OCI-M2 (cell line): ENCODE results near the gene MPPED1.

Experiments
- DNase-seq: peaks from one replicate; lab custom pipeline; 2025; ENCODE audit not compliant: unreplicated experiment; lab: John Stamatoyannopoulos, UW

Gene MPPED1

DNA sequence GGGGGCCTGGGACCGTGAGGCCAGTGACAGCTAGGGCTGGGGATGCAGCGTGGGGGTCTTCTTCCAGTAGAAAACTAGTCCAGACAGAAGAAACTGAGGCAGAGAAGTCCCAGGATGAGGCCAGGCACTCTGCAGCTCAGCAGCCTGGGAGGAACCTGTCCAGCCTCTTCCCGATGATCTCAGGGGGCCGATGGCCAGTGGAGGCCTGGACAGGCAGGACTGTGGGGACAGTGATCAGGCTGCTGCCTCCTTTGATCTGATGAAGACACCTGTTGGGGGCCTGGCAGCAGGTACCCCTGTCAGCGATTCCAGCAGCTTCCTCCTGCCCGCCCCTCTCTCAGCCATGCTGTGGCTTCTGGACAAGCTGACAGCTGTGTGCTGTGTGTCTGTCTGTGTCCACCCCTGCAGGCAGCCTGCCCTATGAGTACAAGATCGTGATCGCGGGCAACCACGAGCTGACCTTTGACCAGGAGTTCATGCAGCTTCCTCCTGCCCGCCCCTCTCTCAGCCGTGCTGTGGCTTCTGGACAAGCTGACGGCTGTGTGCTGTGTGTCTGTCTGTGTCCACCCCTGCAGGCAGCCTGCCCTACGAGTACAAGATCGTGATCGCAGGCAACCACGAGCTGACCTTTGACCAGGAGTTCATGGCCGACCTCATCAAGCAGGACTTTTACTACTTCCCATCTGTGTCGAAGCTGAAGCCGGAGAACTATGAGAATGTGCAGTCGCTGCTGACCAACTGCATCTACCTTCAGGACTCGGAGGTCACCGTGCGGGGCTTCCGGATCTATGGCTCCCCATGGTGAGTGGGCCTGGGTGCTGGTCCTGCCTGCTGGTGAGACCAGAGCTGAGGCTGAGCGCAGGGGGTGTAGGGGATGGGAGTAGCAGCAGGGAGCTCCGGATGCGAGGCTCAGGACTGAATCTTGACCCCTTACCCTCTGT, 62.6 kb downstream of the MPPED1 start:
- no peak for DNase-seq

DNA sequence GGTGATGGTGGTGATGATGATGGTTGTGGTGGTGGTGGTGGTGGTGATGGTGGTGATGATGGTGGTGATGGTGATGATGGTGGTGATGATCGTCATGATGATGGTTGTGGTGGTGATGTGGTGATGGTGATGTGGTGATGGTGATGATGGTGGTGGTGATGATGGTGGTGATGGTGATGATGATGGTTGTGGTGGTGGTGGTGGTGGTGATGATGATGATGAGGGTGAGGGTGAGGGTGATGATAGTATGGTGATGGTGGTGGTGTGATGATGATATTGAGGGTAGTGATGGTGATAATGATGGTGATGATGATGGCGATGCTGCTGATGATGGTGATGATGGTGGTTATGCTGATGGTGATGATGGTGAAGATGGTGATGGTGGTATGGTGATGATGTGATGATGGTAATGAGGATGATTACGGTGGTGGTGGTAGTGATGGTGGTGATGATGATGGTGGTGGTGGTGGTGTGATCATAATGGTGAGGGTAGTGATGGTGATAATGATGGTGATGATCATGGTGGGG, 63.8 kb downstream of the MPPED1 start:
- DNase-seq = no peak

DNA sequence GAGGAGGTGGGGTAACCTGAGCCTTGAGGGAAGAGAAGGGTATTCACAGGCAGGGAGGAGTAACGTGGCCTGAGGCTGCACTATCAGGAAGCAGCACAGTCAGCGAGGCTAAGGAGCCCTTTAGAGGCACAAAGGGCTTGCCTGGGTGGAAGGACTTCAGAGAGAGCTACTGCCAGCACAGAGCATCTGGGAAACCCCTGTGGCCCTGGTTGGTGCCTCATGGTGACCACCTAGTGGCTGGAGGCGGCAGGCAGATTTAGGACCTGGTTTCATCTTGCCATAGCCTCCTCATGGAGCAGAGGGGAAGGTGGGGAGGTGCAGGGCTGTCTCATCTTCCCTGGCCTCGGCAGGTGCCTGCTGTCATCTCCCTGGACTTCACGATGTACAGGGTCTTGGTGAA, 64.5 kb downstream of the MPPED1 start:
- DNase-seq = no peak

DNA sequence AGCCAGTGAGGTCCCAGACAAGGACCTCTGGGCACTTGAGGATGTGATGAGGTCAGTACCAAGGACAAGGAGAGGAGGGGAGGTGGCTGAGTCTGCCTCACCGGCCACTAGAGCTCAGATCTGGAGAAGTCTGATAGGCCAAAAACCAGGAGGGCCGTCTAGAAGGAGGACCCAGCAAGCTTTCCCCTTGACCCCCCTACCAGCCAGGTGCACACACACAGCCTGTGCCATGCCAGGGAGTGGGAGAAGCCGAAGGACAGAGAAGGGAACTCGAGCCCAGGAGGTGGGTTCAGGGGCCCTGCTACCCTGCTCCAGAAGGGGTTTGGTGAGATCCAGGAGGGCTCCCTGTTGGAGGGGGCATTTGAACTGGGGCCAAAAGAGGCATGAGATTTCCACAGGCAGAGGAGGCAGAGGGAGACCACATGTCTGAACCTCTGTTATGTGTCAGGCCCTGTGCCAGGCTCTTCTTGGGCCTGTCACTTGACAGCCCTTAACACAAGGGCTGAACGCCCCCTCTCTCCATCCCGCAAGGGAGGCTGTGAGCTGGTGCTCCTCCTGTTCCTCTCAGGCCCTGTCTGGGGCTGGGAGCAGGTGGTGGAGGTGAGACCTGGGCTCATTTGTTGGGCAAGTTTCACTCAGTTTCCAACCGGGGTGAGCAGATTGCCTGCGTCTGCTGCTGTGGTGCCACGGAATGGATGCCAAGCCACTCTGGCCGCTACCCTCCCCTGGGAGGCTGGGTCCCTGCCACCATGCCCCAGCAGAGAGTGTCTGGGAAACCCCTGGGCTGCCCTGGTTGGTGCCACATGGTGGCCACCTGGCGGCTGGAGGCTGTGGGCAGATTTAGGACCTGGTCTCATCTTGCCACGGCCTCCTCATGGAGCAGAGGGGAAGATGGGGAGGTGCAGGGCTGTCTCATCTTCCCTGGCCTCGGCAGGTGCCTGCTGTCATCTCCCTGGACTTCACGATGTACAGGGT, 65.2 kb downstream of the MPPED1 start:
- DNase-seq = no peak

DNA sequence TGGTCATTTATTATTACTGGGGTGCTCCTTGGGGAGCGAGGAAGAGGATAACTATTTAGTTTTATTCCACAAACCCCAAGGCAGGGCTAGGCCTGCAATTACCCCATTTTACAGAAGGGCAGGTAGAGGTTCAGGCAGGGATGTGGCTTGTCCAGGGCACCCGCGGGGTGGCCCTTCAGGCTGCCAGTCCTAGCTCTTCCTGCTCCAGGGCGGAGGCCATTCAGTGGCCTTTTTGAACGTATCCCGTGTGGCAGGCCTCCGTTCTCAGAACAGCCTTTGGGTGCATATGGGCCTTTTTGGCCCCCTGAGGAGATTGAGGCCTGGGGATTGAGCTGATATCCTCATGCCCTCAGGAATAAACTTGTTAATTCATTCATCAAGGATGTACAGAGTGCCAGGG, 66.2 kb downstream of the MPPED1 start:
- DNase-seq = no peak

DNA sequence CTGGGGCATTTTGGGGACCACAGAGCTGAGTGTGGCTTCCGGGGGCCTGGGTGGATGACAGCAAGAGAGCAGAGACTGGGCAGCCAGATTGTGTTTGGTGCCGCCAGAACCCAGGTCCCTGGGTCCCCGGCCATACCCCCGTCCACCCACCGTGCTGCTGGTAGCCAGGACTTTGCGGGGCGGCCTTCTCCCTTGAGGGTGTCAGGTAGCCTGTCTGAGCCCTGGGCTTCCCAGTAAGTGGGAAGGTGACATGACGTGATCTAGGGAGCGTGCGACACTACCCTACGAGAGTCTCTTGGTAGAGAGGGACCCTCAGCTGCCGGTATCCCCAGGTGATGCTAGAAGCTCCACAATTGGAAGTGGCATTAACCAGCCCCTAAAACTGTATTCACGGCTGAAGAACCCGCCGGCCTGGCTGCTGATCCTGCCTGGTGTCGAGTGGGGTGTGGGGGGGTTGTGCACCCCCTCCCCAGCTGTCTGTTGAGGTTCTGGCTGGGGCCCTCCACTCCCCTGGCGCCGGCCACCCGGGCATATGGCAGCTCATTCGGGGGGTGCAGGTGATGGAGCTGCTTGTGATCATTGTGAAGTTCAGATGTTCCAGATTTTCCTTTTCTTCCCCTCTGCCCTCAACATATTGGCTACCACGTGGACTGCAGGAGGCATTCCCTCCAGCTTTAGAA, 66.9 kb downstream of the MPPED1 start:
- DNase-seq = no peak

DNA sequence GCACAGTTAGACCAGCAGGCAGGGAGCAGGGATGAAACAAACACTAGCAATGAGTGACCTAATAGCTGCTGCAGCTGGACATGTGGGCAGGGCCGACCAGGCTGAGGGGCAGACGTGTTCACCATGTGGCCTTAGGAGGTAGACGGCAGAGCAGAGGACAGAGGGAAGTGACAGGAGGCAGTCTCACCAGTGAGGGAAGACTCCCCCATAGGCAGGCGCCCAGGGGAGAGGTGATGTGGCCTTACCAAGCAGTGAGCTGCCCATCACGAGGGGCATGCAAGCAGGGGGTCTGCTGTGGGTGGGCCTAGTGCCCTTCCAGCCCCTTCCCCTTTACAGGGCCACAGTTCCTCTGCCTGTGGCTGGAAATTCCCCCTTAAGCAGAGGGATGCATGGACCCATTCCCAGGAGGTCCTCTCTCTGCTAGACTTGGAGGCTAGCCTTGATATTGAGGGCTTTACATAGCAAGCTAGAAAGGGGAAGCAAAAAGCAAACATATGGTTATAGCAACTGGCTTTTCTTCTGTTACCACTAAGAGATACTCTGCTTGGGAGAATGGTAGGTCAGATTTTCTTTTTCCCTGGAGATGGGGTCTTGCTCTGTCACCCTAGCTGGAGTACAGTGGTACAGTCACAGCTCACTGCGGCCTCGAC, 67.6 kb downstream of the MPPED1 start:
- DNase-seq = no peak

DNA sequence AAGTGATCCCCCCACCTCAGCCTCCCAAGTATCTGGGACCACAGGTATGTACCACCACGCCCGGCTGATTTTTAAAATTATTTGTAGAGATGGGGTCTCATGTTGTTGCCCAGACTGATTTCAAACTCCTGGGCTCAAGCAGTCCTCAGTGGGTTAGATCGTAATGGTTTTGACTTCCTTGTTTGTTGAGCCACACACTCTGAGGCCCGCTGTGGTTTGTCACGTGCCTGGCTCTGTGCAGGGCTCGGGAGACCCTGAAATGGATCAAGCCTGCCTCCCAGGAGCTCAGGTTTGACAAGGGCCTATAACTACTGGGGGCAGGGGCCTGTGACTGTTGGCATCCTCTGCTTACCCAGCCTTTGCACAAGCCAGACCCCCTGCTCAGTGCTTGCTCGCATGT, 68.1 kb downstream of the MPPED1 start:
- DNase-seq = no peak

DNA sequence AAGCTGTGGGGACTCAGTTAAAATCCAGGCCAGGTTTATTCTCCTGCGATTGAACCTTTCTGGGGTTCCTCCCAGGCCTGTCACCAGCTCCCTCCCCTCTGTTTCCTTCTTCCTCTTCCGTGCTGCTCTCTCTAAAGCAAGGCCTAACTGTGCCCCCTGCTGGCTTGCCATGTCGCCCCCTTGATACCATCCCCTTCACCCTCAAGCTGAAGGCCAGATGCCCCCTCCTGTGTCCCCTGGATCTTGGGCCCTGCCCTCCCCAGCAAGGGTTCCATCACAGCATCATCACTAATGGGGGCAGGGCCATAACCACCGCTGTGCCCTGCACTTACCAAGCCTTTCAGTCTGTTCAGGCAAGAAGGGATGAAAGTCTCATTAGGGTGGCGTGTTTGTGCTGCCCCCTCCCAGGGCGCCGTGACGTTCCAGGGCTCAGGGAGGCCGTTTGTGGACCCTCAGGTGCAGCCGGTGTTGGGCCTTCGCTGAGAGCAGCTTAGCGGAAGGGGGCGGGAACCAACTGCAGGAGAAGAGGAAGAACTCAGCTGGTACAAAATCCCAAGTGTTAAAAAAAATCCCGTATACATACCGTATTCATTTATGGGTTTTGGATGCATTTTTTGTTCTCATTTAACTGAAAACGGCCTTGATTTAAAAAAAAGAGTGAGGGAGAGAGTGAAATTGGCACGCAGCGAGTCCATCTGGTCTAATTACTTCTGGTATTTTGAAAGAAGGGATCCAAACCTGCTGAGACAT, 69.9 kb downstream of the MPPED1 start:
- no peak for DNase-seq

DNA sequence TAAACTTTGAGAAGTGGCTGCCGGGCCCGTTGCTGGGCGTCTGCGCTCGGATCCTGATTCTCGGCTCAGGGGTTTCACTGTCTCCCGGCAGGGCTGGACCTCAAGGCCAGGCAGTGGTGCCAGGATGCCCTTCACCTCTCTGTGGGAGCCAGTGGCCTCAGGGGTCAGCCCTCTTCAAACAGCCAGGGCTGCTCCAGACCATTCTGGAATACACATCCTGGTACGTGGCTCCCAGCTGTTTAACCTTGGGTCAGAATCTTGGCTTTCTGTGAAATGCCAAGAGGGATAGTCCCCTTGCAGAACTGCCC, 70.5 kb downstream of the MPPED1 start:
- no peak for DNase-seq

DNA sequence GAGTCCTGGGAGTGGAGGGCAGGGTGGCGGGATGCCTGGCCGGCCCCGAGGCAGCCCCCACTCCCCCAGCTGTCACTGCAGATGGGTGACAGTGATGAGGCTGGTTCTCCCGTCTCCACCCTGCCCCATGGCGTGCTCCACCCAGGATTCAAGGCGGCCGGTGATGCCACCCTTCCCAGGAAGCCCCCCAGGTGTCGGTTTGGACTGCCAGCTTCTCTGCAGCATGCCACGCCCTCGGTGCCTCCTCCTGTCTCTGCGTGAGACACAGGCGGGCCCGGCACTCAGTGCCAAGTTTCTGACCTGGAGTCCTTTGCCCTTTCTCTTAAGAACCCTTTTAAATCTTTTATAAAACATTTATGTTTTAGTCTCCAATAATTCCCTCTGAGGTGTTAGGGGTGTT, 71.5 kb downstream of the MPPED1 start:
- no peak for DNase-seq

DNA sequence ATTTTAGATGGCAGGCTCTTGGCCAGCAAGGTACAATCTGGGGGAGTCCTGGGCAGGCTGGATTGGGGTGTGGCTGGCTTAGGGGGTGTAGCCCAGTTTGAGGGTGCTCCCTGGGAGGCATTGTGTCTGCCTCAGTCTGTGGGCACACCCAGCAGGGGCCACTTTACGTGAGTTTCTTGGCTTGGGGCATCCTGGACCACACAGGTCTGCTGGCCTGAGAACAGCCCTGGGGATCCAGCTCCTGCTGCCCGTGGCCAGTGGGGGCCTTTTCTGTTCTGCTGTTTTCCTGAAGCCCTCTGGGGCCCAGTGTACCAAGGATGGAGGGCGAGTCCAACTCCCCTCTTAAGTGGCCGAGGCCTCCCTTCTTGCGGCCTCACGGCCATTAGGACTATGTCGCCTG, 71.9 kb downstream of the MPPED1 start:
- no peak for DNase-seq

DNA sequence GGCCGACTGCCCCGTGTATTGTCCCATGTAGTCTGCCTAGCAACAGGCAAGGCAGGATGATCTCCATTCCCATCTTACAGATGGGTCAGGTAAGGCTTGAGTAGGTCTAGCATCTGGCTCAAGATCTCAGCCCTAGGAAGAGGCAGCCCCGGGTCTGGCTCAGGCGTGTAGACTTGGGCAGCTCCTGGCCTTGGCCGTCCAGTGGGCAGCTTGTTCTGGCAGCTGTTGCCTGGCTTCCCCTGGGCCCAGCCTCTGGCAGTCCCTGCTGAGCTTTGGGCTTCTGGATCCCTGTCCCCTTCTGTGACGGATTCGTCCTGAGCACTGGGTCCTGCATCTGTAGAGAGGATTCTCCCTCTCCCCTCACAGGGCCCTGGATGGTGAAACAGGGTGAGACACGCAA, 72.4 kb downstream of the MPPED1 start:
- no peak for DNase-seq

DNA sequence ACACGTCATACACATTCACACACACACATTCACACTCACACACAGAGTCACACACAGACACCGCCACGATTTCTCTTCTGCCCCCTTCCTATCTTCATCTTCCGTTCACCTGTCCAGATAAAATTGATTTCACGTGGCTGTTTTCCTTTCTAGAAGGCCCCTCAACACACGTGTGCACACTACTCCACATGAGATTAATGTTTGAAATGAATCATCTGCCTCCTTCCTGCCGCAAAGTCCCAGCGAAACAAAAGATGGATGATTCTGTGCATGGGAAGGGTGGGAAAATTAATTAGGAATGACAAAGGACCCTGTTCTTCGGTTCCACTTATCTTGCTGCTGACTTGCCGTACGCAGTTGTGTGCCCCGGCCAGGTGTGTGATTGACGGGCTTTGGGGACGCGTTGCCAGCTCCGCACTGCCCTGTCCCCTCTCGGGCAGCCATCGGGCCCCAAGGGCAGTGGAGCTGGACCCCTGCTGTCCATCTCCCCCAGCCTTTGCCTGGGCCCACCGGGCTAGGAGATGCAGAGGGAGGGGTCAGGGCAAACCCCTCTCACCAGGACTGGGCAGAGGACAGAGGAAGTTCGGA, 73.8 kb downstream of the MPPED1 start:
- no peak for DNase-seq

DNA sequence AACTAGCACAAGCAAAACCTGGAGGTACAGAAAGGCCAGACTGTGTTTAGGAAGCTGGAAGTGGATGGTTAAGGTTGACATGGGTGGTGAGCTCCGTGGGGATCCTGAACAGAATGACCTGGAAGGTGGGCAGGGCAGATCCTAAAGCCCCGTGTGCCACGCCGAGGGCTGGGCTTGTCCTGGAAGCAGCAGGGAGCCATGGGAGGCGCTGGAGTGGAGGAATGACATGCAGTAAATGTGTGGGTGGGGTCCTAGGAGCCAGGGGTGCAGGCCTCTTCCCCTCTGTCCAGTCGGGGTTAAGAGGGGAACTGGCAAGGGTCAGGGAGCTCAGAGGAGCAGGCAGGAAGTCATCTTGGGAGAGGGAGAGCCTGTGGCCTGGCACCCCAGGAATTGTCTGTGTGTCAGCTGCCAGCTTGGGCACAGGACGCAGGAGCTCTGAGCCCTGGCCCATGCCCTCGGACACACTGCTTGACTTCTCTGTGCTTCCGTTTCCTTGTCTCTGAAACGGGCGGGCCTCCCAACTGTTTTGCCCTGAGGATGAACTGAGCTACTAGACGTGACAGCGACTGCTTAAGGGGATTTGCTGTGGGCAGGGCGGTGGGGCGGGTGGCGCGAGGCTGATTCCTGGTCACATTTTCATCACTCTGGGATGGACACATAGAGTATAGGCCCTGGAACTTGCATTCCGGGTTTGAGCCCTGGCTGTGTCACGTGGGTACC, 75.7 kb downstream of the MPPED1 start:
- no peak for DNase-seq

DNA sequence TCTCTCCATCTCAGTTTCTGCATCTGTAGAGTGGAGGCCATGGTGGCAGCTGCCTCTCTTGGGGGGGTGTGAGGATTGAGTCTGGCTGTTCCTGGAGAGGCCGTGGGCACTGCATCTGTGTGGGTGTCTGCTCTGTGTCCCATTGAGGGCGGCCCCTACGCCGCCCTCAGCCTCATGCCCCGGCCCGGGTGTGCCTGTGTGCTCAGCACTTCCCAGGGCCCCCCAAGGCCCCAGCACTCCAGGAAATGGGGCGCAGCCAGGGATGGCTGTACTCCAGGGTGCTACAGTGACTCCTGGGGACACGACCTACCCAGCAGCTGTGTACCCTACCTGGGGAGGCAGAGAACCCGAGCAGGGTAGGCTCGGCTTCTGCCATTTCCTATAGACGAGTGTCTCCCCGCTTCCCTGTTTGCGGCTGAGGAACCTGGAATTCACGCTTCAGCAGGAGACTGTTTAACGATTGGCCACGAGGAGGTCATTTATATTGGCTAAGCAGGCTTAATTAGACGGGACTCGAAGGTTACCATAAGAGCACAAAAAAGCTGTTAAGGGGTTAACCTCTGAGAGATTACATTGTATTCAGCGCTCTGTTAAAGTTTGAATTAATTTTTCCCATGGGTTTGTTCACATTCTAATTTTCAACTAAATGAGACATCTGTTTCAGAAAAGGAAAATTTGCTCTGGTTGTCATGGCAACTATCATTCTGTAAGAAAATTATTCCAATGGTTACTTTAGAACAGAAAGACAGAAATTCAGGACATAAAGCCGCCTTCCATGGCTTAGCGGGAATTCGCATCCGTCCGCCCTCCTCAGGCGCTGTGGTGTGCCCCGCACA, 76.4 kb downstream of the MPPED1 start:
- no peak for DNase-seq

DNA sequence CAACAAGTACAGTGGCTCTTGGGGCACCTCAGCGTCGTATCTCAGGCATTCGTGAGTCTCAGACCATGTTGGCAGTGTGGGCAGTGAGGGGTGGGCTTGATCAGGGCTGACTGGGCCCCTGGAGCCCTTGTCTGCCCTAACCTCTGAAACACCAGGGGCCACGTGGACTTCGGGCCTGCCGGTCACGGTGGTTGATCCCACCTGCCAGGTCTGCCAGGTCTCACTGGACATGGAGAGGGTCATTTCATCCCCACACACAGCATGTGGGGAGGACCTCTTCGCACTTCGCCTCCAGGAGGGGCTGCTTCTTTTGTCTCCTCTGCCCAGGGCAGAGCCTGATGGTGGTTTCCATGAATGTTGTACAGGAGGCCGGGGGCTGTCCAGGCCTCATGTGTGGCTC, 77.1 kb downstream of the MPPED1 start:
- no peak for DNase-seq

DNA sequence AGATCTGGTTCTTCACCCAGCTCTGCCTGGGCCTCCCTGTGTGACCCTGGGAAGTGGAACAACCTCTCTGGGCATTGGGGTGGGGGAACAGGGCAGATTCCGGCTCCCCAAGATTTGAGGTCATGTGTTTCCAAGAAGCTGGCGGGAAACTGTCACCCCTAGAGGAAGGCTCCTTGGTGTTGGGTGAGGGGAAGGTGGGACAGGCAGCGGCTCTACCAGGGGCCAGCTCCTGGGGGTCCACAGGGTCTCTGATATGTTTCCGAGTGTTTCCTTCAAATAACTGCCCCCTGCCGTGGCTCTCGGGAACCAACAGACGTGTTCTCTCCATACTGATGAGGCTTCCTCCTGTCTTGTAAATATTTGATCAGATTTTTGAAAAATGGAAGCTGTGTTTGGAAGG, 78.5 kb downstream of the MPPED1 start:
- no peak for DNase-seq
